GM03348 (cell line): ENCODE measurements around the gene LARGE2.

Experiments
- DNase-seq: peaks from one replicate; pipeline ENCODE4 v3.0.0; 2012; ENCODE audit warnings: low spot score

Gene LARGE2

DNA sequence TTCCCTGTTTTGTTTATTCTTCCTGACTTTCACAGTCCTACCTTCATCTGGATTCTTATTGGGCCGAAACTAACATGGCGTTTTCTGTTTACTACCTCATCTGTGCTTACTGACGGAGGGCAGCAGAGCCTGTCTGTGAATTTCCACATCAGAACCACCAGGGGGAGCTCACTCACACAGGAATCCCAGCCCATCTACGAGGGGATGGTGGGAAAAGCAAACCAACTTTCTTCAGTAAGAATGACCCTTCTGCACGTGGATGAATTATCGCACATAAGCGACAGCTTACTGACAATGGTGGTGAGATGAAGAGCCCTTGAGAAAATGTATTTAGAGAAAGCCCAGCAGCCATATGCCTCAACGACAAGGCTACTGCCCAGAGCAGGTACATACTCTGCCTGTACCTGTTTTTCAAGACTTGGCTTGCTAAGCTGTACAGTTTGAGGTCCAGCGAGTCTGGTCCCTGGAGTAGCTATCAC, 42.5 kb downstream of the LARGE2 start:
- peak; percentile 87 for DNase-seq

DNA sequence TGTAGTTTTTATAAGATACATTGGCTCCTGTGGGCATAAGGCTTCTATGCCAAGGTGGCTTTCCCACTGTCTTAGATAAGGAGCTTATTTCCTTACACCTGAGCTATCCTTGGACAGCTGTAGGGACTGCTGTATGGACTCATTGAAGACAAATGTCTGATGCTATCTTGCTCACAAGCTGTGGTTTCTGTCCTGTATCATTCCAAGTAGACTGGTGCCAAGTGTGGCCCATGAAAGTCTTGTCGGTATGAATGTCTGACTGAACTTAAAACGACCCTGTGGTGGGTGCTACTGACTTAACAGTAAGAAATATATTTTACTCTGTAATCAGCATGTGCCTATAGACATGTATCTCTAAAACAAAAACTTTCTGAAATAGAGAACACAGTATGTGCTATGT, 45.0 kb downstream of the LARGE2 start:
- peak; percentile 7 for DNase-seq

DNA sequence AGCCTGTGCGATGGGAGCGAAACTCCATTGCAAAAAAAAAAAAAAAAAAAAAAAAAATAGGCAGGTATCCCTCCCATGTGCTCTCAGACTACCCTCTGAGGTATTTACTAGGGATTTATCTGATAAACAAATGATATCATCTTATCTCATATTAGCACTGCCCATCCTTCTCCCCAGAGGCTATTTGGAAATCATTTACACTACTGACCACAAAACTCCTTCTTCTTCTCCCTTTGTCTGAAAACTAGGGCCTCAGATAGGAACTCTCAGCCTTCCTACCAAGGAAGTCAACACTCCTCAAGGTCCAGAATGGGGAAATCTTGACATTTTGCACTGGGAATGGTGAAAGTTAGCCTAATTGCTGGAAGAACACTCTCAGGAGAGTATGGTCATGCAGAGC, 46.4 kb downstream of the LARGE2 start:
- DNase-seq, result no peak

DNA sequence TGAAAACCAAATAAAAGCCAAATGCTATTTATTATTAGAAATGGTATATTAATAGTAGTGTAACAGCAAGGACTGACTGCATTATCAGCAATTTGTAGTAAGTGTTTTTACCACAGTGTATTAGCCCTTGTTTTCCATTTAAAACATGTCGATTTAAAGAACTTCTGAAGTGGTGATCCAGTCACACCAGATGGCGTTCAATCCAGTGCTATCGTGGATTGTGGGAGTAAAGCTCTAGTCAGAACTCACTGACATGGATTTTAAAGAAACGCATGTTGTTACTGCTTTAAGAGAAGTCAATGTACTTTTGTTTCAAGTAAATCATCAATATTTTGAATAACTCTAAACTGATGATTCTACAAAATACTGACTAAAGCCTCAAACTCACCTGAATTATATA, 51.1 kb downstream of the LARGE2 start:
- DNase-seq, result no peak

DNA sequence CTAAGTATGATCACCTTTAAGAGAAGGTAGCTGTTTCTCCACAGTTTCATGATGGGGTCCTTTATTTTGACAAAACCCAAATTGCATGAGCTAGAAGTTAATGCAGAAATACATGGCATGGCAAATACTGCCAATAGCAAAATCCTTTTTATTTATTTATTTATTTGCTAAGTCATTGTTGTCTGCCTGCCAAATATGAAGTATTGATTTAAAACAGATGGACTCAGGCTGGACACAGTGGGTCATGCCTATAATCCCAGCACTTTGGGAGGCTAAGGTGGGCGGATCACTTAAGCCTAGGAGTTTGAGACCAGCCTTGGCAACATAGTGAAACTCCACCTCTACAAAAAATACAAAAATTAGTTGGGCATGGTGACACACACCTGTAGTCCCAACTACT, 52.4 kb downstream of the LARGE2 start:
- peak; percentile 45 for DNase-seq
